Fibroblast of peridontal ligament (primary cell): ENCODE measurements around the gene PDE9A.
A peak's percentile ranks its signal among the peaks of the same experiment; 100 is the strongest.
"Not testable (repeated sequence)": the region's sequence is repeated elsewhere in the genome, so short reads cannot be mapped to it uniquely, and the experiment has no call there.

Experiments
- DNase-seq: peaks from one replicate; pipeline ENCODE4 v3.0.0-alpha.2; 2010; ENCODE audit errors: extremely low read depth

The PDE9A gene

DNA sequence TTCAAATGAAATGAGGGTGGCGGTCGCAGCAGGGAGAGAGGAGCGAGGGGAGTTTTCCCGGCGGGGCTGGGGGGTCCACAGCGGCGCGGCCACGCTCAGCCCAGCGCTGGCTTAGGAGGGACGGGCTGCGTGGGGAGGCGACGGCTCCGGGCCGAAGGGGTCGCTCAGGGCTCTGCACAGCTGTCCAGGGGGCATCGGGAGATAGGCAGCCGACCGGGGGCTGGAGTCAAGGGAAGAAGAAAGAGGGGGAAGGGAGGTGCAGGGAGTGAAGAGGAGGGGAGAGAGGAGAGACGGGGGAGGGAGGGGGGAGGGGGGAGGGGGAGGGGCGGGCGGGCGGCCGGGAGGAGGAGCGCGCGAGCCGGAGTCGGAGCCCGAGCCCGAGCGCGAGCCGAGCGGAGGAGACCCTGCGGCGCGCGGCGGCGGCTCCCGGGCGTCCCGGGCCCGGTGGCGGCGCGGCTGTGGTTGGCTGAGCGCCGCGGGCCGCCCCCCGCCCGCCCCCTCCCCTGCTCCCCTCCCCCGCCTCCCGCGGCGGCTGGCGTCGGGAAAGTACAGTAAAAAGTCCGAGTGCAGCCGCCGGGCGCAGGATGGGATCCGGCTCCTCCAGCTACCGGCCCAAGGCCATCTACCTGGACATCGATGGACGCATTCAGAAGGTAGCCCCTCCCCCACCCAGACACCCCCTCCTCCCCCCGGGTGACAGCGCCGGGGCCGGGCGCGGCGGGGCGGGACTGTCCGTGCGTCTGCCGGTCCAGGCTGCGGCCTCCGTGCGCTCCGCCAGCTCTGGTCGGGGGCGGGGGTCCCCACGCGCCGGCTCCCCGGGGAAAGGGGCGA lies at the start of gene PDE9A:
TSS of gene PDE9A (plus strand) at position 391 of the 831 bp plus-strand sequence. CDS start at position 585, 194 bp downstream.
- DNase-seq, result no peak

DNA sequence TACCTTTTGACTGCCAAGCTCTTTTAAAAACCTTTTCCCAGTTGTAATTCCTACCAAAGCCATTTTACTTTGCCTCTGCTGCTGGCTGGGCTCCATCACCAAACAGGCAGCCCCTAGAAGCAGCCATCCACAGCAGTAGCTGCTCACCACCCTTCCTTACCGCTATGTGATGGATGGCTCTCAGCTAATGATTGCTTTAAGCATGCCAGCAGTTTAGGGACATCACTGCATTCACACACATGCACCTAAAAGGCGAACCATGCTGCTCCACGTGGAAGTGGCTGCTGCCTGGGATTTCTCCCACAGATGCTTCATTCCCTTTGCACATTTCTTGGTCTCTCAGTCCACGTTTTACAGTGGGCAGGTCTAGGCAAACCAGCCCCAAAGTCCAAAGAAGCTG lies 46.3 kb upstream of the PDE9A start:
- DNase-seq, result no peak

DNA sequence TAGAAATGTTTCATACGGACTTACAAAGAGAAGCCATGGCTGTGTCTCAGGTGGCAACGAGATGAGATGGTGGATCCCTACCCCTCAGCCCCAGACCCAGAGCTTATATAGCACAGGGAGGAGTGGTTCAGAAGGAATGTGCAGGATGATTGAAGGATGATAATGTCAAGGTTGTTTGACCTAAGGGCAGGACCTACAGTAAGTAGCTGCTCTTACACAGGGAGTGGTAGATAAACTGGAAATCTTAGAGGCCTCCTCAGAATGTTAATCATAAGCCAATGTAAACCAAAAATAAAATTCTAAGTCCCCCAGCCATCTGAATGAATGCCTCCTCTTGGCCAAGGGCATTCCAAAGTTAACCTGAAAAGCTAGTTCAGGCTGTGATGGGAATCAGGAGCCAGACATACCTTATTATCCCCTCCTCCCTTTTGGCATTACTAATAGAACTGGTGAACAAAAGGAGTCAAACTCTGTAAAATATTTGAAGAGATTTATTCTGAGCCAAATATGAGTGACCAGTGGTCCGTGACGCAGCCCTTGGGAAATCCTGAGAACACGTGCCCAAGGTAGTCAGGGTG lies 45.8 kb upstream of the PDE9A start:
- DNase-seq, result no peak

DNA sequence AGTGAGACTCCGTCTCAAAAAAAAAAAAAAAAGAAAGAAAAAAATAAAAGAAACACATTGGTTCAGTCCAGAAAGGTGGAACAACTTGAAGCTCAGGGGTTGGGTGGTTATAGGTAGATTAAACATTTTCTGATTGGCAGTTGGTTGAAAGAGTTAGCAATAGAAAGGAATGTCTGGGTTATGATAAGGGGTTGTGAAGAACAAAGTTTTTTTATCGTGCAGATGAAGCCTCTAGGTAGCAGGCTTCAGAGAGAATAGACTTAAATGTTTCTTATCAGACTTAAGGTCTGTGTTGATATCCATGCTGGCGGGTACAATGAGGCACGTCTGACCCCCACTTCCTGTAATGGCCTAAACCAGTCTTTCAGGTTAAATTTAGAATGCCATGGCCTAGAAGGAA lies 45.0 kb upstream of the PDE9A start:
- DNase-seq, result no peak

DNA sequence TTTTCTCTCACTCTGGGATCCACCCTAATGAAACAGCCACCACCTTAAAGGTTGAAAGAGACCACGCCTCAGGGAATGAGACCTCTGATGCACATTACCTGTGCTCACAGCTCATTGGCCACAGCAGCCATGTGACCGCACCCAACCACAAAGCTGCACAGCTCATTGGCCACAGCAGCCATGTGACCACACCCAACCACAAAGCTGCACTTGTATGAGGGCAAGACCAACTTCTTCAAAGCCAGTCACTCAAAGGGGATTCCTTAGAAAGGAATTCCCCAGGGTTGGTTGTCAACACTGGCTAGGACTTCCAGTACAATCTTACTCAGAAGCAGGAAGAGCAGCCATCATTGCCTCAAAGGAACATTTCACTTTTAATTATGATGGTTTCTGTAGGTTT lies 43.6 kb upstream of the PDE9A start:
- DNase-seq, result no peak

DNA sequence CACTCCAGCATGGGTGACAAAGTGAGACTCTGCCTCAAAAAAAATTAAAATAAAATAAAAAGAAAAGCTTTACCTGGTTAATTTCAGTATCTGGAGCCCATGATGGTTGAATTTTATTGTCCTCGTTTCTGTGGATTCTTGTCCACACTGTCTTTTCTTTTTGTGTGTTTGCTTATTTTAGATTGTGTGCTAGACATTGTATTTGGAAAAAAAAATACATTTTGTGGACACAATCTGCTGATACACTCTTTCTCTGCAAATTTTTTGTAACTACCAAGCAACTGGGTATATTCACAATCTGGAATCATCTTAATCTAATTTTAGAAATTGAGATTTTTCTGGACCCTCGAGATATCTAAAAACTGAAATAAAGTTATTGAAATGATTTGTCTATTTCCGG lies 41.6 kb upstream of the PDE9A start:
- DNase-seq, result no peak

DNA sequence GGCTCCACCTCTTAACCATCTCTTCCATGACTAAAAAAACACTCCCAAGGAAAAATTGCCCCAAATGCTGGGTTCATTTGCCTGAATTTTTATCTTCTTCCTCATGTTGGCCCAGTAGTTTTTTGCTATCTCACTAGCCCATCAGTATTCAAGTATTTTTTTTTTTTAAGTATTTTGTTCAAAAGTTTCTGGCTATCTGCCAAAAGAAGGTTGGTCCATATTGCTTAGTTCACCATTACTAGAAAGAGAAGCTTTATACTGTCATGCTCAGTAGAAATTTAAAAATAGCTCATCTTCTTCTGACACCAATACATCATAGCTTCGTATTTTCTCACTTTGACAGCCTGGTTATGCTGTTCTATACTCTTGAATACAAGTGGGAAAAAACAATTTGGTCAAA lies 41.0 kb upstream of the PDE9A start:
- no peak for DNase-seq

DNA sequence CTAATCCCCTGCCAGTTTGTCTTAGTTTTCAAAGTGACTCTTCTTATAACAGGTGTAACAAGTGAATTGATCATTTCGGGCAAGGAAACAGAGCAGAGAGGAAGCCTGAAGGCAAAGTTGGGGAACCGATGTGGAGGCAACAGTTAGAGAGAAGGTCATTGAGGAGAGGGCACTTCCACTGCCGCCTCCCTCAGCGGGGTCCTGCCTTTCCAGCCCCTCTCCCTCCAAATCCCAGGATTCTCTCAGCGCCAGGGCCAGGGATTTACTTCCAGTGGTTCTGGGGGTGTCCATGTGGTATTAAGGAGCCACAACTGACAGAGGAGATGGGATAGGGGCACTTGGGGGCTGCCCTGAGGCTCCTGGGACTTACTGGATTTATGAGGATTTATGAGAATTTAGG lies 39.7 kb upstream of the PDE9A start:
- no peak for DNase-seq

DNA sequence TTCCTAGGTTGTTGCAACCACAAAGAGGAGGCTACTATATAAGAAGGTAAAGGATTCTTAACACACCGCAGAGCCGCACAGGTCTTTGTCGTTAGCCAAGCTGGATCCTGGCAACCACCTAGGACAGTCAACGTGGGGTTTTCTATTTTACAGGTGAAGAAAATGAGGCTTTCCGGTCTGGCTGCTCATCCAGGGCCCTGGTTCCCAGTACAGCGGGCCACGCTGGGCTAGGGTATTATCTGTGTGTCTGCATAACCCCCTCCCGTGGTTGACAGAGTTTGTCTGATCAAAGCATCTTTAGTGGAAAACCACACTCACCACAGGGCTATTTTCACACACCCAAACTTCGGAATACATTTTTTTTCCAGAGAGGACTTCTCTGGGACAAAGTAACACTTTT lies 39.0 kb upstream of the PDE9A start:
- DNase-seq, result no peak

DNA sequence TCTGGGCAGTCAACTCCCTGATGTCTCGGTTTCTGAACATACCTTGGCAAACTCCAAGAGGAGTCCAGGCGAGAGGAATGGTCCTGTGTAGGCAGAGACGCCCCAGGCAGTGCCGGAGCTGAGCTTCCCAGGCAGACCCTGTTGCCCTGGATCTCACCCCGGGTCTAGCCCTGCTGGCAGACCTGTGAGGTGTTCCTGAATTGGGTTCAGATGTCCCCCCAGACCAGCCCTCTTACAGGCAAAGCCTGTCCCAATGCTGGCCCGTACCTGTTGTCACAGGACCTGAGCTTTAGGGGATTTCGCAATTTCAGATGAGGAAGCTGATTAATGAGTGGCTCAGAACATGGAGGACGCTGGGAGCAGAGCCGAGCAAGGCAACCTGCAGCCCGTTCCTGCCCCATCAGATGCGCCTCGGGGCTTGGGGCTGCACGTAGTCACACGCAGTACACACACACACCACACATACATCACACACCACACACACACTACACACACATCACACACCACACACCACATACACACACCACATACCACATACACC lies 38.5 kb upstream of the PDE9A start:
- no peak for DNase-seq

DNA sequence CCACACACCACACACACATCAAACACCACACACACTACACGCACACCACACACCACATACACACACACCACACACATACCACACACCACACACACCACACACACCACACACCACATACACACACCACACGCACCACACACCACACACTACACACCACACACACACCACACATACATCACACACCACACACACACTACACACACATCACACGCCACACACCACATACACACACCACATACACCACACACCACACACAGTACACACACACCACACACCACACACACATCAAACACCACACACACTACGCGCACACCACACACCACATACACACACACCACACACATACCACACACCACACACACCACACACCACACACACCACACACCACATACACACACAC lies 38.0 kb upstream of the PDE9A start:
- not testable (repeated sequence) for DNase-seq

DNA sequence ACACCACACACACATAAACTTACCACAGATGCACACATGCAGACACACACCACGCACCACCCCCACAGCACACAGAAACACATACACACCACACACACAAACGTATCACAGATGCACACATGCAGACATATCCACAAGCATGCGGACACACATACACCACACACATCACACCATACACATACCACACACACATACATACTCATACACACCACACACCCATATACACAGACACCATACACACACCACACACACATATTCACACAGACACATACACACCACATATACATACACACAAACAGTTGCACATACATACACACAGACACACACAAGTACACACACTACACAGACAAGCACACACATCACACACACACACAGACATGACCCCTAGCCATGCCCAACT lies 37.5 kb upstream of the PDE9A start:
- DNase-seq, result no peak

DNA sequence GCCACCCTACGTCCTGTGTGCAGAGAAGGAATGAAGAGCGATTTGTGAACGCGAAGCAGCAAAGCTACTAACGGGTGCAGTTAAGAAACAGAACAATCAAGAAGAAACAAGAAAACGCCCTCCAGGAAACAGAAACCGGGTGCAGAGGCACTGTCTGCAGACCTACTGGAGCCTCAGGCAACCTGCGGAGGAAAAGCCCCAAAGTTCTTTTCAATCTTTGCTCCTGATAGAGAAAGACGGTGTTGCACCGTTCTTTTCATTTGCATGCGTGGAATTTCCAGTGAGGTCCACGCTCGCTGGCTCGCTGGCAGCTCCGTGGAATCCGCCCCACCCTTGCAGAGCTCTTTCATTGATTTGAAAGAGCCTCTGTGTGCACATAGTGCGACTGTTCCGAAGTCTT lies 37.0 kb upstream of the PDE9A start:
- no peak for DNase-seq

DNA sequence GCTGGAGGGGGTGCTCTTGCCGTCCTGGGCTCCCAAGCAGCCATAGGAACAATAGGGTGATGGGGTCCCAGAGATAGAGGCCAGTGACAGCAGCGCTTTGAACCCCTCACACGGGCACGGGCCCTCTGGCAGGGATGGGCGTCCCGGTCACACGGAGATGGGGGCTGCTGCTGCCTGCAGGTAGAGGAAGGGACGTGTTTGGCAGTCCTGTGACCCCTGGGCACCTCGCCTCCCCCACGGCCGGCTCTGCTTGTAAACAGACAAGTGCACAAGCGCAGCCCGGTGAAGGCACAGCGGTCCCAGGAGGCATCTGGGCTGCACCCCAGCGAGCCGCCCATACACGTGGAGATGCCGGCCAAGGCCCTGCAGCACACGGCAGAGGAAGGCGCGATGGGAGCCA lies 36.5 kb upstream of the PDE9A start:
- no peak for DNase-seq

DNA sequence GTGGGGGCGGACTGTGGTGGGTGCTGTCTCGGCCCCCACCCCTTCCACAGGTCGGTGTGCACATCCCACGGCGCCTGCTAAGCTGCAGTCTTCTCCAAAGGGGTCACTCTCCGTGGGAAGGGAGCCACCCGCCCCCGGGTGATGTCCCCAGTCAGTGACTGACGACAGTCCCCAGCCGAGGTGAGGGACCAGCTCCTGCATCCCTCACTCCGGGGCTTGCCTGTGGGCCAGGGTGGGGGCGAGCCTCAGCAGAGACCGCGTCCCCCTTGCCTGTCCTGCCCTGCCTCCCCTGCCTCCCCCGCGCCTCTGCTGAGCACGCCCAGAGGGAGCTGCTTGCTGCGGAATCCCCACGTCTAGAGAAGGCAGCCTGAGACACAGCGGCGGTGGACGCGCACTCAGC lies 35.9 kb upstream of the PDE9A start:
- no peak for DNase-seq

DNA sequence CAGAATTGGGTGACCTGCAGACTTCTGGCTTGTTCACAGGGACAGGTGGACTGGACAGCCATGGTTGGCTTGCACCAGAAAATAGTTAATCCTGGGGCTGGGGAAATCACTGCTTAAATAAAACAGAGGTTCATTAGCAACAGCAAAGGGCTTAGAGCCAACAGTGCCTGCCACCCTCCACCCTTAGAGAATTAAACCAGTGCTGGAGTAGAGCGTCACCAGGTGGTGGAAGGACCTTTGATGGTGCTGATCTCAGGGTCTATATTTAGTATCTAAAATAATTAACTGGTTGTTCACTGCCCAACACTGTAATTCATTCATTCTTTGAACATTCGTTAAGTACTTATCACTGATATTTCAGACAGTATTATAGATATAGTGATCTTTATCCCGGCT lies 34.7 kb upstream of the PDE9A start:
- no peak for DNase-seq

DNA sequence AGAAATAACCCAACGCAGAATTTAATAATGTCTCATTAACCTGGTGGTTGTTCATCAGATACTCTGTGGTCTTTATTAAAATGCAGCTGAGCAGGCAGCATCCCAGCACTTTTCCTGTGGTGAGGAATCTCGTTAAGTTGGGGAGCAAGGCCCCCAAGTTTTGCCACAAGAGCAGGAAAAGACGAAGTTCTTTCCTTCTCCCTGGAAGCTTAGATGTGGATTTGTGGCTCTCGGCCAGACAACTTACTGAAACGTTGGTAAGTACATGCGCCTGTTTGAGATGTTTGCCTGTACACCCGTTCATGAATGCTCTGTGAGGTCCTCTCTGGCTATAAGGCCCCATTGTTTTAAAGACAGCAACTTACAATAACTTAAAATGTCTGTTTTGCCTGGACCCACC lies 34.3 kb upstream of the PDE9A start:
- DNase-seq, result no peak

DNA sequence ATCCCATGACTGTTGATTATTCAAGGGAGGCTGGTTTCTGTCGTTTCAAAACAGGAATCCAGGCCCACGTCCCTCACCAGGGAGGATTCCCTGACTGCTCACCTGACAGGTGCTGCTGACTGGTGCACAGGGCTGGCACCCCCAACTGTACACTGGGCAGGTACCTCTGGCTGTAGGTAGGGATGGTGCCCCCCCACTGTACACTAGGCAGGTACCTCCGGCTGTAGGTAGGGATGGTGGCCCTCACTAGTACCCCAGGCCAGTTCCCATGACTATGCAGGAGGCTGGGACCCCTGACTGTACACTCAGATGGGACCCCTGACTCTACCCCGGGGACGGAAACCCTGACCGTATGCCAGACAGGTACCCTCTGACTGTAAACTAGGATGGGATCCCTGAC lies 33.6 kb upstream of the PDE9A start:
- DNase-seq, result no peak

DNA sequence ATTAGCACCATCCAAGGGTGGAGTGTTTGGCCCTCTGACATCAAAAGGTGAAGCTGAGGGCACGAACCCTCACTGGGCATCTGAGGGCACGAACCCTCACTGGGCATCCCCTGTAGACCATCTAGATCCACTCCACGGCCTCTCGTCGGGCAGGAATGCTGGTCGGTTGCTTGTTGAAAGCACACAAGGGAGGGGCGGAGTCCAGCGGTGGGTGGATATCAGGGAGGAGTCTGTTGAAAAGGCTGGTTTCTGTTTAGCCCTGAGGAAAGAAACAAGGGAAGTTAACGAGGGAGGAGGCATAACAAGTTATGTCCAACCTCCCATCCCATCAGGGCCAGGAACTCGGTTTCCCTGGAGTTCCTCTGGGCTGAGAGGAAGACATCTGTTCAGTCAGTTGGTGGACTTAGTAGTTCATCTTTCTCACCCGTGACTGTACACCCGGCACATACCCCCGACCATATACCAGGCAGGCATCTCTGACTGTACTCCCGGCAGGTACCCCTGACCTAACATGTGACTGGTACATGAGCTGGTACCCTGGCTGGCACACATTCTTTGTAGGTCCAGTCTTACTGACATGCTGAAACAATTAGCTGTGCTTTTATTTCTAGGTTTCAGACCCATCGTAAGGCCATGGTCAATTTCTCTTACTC lies 32.1 kb upstream of the PDE9A start:
- peak; percentile 7 for DNase-seq

DNA sequence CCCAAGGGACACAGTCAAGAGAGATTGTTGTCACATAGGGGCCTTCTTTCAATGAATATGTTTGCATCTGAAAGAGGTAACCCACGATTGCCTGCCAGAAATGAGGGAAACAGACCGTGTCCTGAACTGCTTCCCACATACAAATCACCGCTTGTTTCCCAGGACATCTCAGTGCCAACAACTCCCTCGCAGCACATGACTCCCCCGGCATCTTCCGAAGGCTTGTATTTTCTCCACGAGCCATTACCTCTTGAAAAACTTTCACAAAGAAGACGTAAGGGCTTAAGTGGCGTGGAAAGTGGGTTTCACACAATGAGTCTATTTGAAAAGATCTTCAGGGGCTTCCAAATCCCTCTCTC lies 31.6 kb upstream of the PDE9A start:
- DNase-seq, result peak; percentile 3

DNA sequence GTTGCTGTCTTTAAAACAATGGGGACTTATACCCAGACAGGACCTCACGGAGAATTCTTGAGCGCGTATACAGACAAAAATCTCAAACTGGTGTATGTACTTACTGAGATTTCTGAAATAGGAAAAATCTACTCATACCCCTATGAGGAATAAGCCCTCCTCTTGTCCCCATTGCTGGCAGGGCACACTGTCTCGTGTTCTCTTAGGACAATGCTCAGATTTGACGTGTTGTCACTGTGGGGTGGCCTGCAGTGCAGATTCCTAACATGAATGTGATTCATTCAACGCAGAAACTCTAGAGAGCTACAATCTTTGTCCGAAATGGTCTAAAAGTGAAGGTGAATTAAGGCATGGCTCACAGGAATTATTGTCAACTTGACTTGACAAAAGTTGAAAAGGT lies 31.1 kb upstream of the PDE9A start:
- no peak for DNase-seq

DNA sequence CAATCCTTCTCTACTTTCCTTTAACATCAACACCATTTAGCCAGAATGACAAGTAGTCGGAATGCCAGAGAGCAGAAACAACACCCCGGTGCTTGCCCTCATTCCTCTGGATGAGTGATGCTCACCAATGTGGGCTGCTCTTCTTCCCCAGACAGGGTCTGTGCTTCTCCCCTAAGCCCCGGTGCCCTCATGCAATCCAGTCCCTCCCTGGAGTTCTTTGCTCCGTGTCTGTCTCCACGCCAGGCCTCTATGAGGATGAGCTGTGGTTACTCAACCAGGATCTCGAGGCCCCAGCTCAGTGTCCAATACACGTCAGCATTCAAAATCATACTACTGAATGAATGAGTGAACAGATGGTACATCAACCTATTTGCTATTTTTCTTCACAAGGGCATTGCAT lies 29.7 kb upstream of the PDE9A start:
- DNase-seq, result no peak
